GM12878 (cell line): ENCODE data around the gene SEC22C. TPM values are rescaled to one million over a fixed set of nuclear protein-coding genes. Genes with fewer than 3 reads are reported as not detected.

Source experiments
- ATAC-seq: fragments of 200-7000 bp; cut with Tn5 transposase; 3 replicates; pipeline ENCODE4 v1.9.1; 2020; ENCODE audit warnings: mild to moderate bottlenecking, moderate library complexity
- BruUV-seq: library from RNA; stranded (reverse); fragments of 400-500 nt; replicated peaks from 2 replicates; lab custom pipeline; 2021; lab: Mats Ljungman, UMichigan
- CTCF ChIA-PET: fragments of 300-600 bp; sonication (Branson Sonifier 250); formaldehyde crosslinking; extraction: SDS; loops from one replicate; lab custom pipeline; 2021; ENCODE audit warnings: inconsistent platforms; lab: Yijun Ruan, JAX
- POLR2A ChIA-PET: fragments of 350-600 bp; formaldehyde crosslinking; extraction: SDS; loops from one replicate; lab custom pipeline; 2021; ENCODE audit warnings: inconsistent platforms; lab: Charles Lee
- RAD21 ChIA-PET: fragments of 300-600 bp; sonication (Branson Sonifier 250); formaldehyde crosslinking; loops from one replicate; lab custom pipeline; 2023; ENCODE audit warnings: antibody characterized with exemption; ENCODE audit not compliant: unreplicated experiment; lab: Charles Lee
- SMC1A ChIA-PET: fragments of 300-600 bp; sonication (Branson Sonifier 250); formaldehyde crosslinking; loops from one replicate; lab custom pipeline; 2023; ENCODE audit not compliant: unreplicated experiment, uncharacterized antibody; lab: Charles Lee
- DNase-seq: peaks from one replicate; pipeline ENCODE4 v3.0.0-alpha.2; 2011; ENCODE audit warnings: low read depth, low spot score
- FAIRE-seq: peaks from 3 replicates; lab custom pipeline; 2011; peaks lifted over from hg19 to GRCh38; lab: Jason Lieb, UNC
- H2AFZ ChIP-seq: 2 replicates; pipeline ENCODE4 v1.6.0; 2011; ENCODE audit warnings: low read depth, low read length, control low read depth; ENCODE audit not compliant: control insufficient read depth
- H3K27ac ChIP-seq: 2 replicates; pipeline ENCODE4 v1.5.1; 2011; ENCODE audit warnings: control low read depth; ENCODE audit not compliant: control insufficient read depth, insufficient read depth
- H3K27me3 ChIP-seq, 2 experiments: replicated peaks in 1 of 2; 2 replicates each; pipeline versions ENCODE4 v1.6.0 to v1.6.1; 2011; ENCODE audit warnings: low read length in 1 of 2; ENCODE audit not compliant: control insufficient read depth in 2 of 2, insufficient read depth in 2 of 2
- H3K36me3 ChIP-seq, 2 experiments: 2 replicates each; pipeline ENCODE4 v1.5.1; 2011; ENCODE audit warnings: low read length in 1 of 2; ENCODE audit not compliant: control insufficient read depth in 2 of 2, insufficient read depth in 2 of 2
- H3K4me1 ChIP-seq: 2 replicates; pipeline ENCODE4 v1.6.1; 2011; ENCODE audit warnings: mild to moderate bottlenecking, low read length, moderate library complexity, mixed read lengths; ENCODE audit not compliant: control insufficient read depth, insufficient read depth
- H3K4me2 ChIP-seq: 2 replicates; pipeline ENCODE4 v1.6.0; 2011; ENCODE audit warnings: control low read depth; ENCODE audit not compliant: control insufficient read depth, insufficient read depth
- H3K4me3 ChIP-seq: fragments of 200-600 bp; sonication (generic); 2 replicates; pipeline ENCODE4 v1.5.1; 2016
- H3K79me2 ChIP-seq: 2 replicates; pipeline ENCODE4 v1.6.0; 2011; ENCODE audit warnings: low read length; ENCODE audit not compliant: control insufficient read depth, insufficient read depth
- H3K9ac ChIP-seq: 2 replicates; pipeline ENCODE4 v1.8.0; 2011; ENCODE audit warnings: low read length, control low read depth, mixed read lengths; ENCODE audit not compliant: control insufficient read depth, insufficient read depth
- H3K9me3 ChIP-seq: replicated peaks from 3 replicates; pipeline ENCODE4 v1.5.1; 2011; ENCODE audit warnings: mild to moderate bottlenecking, low read length; ENCODE audit not compliant: control insufficient read depth, insufficient read depth
- H4K20me1 ChIP-seq: 2 replicates; pipeline ENCODE4 v1.6.0; 2011; ENCODE audit not compliant: control insufficient read depth, insufficient read depth
- BHLHE40 ChIP-seq, 2 experiments: fragments of 450-650 bp in 1 of 2; IDR thresholded peaks; 2 replicates each; pipeline ENCODE4 v1.6.1; 2011 to 2017; ENCODE audit warnings: low read depth in 2 of 2, borderline replicate concordance in 1 of 2, improper control_type of control experiment in 1 of 2, low read length in 1 of 2, mild to moderate bottlenecking in 1 of 2
- HDAC2 ChIP-seq: fragments of 200-600 bp; sonication (generic); IDR thresholded peaks from 2 replicates; pipeline ENCODE4 v1.6.1; 2017
- IKZF2 ChIP-seq, 2 experiments: fragments of 450-650 bp; IDR thresholded peaks; 2 replicates each; pipeline ENCODE4 v1.6.1; 2017; ENCODE audit warnings: mild to moderate bottlenecking in 2 of 2, moderate library complexity in 2 of 2
- KLF5 ChIP-seq: fragments of 450-650 bp; IDR thresholded peaks from 2 replicates; pipeline ENCODE4 v1.6.1; 2014; ENCODE audit warnings: mild to moderate bottlenecking; ENCODE audit not compliant: partially characterized antibody
- POLR2A ChIP-seq: IDR thresholded peaks from 2 replicates; pipeline ENCODE4 v1.6.1; 2011; ENCODE audit warnings: low read depth, mild to moderate bottlenecking, low read length
- POLR2AphosphoS5 ChIP-seq: IDR thresholded peaks from 2 replicates; pipeline ENCODE4 v1.6.1; 2011; ENCODE audit warnings: mild to moderate bottlenecking, low read length, inconsistent platforms
- RELA ChIP-seq: fragments of 450-650 bp; IDR thresholded peaks from 2 replicates; pipeline ENCODE4 v1.8.0; 2014; ENCODE audit warnings: borderline replicate concordance; ENCODE audit not compliant: partially characterized antibody
- RFX5 ChIP-seq: IDR thresholded peaks from 2 replicates; pipeline ENCODE4 v1.6.1; 2011; ENCODE audit warnings: low read depth, low read length, improper control_type of control experiment
- WRNIP1 ChIP-seq: IDR thresholded peaks from 2 replicates; pipeline ENCODE4 v1.6.1; 2011; ENCODE audit warnings: low read depth, low read length, improper control_type of control experiment, borderline replicate concordance
- ZNF24 ChIP-seq: fragments of 450-650 bp; IDR thresholded peaks from 2 replicates; pipeline ENCODE4 v1.6.1; 2017; ENCODE audit warnings: antibody characterized with exemption, mild to moderate bottlenecking
- WGBS: methylation state at CpG from one replicate; pipeline ENCODE4 v1.1.6; 2016; ENCODE audit warnings: low lambda C conversion rate; ENCODE audit not compliant: insufficient replicate concordance, insufficient coverage; ENCODE audit errors: missing lambda C conversion rate; 5-methylcytosine and 5-hydroxymethylcytosine counted together
- in situ Hi-C: fragments of 300-500 bp; cut with MboI; formaldehyde crosslinking; loops from 9 replicates; pipeline ENCODE4 v1.14.3; 2018; ENCODE audit warnings: mixed read lengths
- intact Hi-C: fragments of 100-400 bp; cut with micrococcal nuclease; formaldehyde crosslinking; loops from one replicate; pipeline ENCODE4 v1.14.2; 2022; ENCODE audit not compliant: unreplicated experiment
- polyA plus RNA-seq, 11 experiments: library from polyadenylated mRNA; depleted of rRNA in 4 of 11; unstranded in 6 of 11; stranded (reverse) in 5 of 11; fragments of >200 nt; fragmentation: Nextera tagmentation in 4 of 11; fragmentation: Illumina TruSeq in 1 of 11; extraction: Ambion mirVana in 4 of 11; extraction: Trizol in 1 of 11; gene quantifications; 1 replicate in 1 of 11; 2 replicates in 10 of 11; pipeline versions ENCODE4 v1.2.1 to v1.2.3, GENCODE V29; 2011 to 2016; ENCODE audit warnings: inconsistent platforms in 2 of 11, missing spikeins in 2 of 11, low read depth in 1 of 11
- total RNA-seq, 4 experiments: library from RNA; depleted of rRNA in 3 of 4; stranded (reverse); fragments of >200 nt in 3 of 4; fragmentation: Illumina TruSeq in 1 of 4; extraction: Trizol in 1 of 4; gene quantifications; 2 replicates each; pipeline versions ENCODE4 v1.2.1 to v1.2.3, GENCODE V29; 2013 to 2021
- TF ChIP-seq, protein P1 (sequence below): fragments of 450-650 bp; IDR thresholded peaks from 2 replicates; pipeline ENCODE4 v1.6.1; 2017; ENCODE audit warnings: mild to moderate bottlenecking

The SEC22C gene
- total and polyA plus RNA-seq, 10 of the 15 experiments (the other 5 are each of a cell fraction or from before 2014, with no cell fraction given), result 15.6 to 47.0 (median 39.1) TPM

- no peak overlapping the region for H3K27ac ChIP-seq
- intact Hi-C loops, result no loop called here
- RAD21 ChIA-PET, result no interaction called here
- CTCF ChIA-PET, result interaction anchor here (0.7 to 1.2 kb wide), 2 partner anchors 29 to 261 kb away, joined by 3 read pairs; no protein-coding TSS in a partner anchor
- H2AFZ ChIP-seq, result no peak overlapping the region
- SMC1A ChIA-PET, result no interaction called here
- no peak overlapping the region for H3K4me3 ChIP-seq
- in situ Hi-C loops, result no loop called here
- H3K9me3 ChIP-seq, result no peaks in the 10 kb centered on the region
- H3K9ac ChIP-seq, result no peak overlapping the region
- no peaks in the 10 kb centered on the region for H3K79me2 ChIP-seq
- H3K36me3 ChIP-seq, result no peaks in the 10 kb centered on the region
- H3K4me2 ChIP-seq, result no peak overlapping the region
- no peak for DNase-seq
- BruUV-seq, result no TSS peak
- H3K4me1 ChIP-seq, result no peaks in the 10 kb centered on the region
- POLR2A ChIA-PET, result no interaction called here
- TF ChIP-seq, protein P1, sequence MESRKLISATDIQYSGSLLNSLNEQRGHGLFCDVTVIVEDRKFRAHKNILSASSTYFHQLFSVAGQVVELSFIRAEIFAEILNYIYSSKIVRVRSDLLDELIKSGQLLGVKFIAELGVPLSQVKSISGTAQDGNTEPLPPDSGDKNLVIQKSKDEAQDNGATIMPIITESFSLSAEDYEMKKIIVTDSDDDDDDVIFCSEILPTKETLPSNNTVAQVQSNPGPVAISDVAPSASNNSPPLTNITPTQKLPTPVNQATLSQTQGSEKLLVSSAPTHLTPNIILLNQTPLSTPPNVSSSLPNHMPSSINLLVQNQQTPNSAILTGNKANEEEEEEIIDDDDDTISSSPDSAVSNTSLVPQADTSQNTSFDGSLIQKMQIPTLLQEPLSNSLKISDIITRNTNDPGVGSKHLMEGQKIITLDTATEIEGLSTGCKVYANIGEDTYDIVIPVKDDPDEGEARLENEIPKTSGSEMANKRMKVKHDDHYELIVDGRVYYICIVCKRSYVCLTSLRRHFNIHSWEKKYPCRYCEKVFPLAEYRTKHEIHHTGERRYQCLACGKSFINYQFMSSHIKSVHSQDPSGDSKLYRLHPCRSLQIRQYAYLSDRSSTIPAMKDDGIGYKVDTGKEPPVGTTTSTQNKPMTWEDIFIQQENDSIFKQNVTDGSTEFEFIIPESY, result no peak
- no peak for TF ChIP-seq RFX5
- no peak for TF ChIP-seq WRNIP1
- no peak for TF ChIP-seq POLR2A
- TF ChIP-seq POLR2AphosphoS5, result no peak
- TF ChIP-seq HDAC2, result no peak
- no peak for TF ChIP-seq ZNF24
- TF ChIP-seq KLF5, result no peak
- TF ChIP-seq IKZF2 (IDR thresholded peaks at IDR 0.05), result no peak
- no peak for TF ChIP-seq RELA
- no peak for TF ChIP-seq BHLHE40 (IDR thresholded peaks at IDR 0.05; ENCODE audit: borderline replicate concordance in 1 of 2, low read depth in 2 of 2, low read length in 1 of 2)
- TF ChIP-seq, all 136 proteins: peak for 0
- Histone ChIP-seq H4K20me1 (no peaks in the 10 kb centered on the region), H3K27me3 (0 out of 4 replicates have a peak, but pooled peaks cover 0 to 4% of the 10 kb centered on the region in 2 experiments)
- ATAC-seq (no peak), FAIRE-seq (no peak)
- 16% methylated on average over 6 of the region's 6 CpGs for WGBS
Observed at GRCh38 chr3:42507761-42508335, 73.9 kb downstream of the SEC22C start.
